ENCODE data around the gene CDH4. TPM values are rescaled to one million over a fixed set of nuclear protein-coding genes. Genes with fewer than 3 reads are reported as not detected.

CDH4 gene
- total and polyA plus RNA-seq, 2 donors (not counting 3 experiments of a cell fraction or from before 2014, with no cell fraction given) = 0.17 to 0.51 TPM

GRCh38 chr20:61293951-61294350, 41.9 kb downstream of the CDH4 start:
- FAIRE-seq = no peak
- Histone ChIP-seq H3K27ac (ENCODE audit: insufficient read depth, low read depth, low read length) (no peak overlapping the region), H3K79me2 (ENCODE audit: control insufficient read depth, insufficient read depth, low read length) (no peaks in the 10 kb centered on the region), H3K4me3 (replicated peaks in 1 of 3; ENCODE audit: insufficient read depth in 1 of 3, low read depth in 1 of 3, low read length in 3 of 3) (no peak overlapping the region), H3K9me1 (replicated peaks; ENCODE audit: control insufficient read depth, extremely low read depth, insufficient read depth, low read length) (no peaks in the 10 kb centered on the region), H3K36me3 (ENCODE audit: control insufficient read depth in 2 of 2, extremely low read depth in 1 of 2, insufficient read depth in 2 of 2, low read length in 2 of 2) (no peaks in the 10 kb centered on the region), H3K4me1 (ENCODE audit: control insufficient read depth, extremely low read depth, insufficient read depth, low read length) (no peaks in the 10 kb centered on the region), H3K27me3 (ENCODE audit: control insufficient read depth in 2 of 2, insufficient read depth in 2 of 2, low read length in 2 of 2) (no peaks in the 10 kb centered on the region), H4K20me1 (replicated peaks; ENCODE audit: control insufficient read depth, extremely low read depth, insufficient read depth, low read length) (no peaks in the 10 kb centered on the region), H3K9me3 (replicated peaks; ENCODE audit: control insufficient read depth, insufficient read depth, low read length) (peaks cover 4% of the 10 kb centered on the region), H2AFZ (ENCODE audit: low read depth, low read length) (no peak overlapping the region), H3K9ac (replicated peaks; ENCODE audit: extremely low read depth, insufficient read depth, low read length) (no peak overlapping the region), H3K4me2 (ENCODE audit: insufficient read depth, low read length) (no peak overlapping the region)
- POLR2A ChIA-PET = no interaction called here
- dilution Hi-C loops (cut with MboI; ENCODE audit: extremely low pct_ligation_motif_present, low sequenced_read_pairs) (no loop called here), intact Hi-C loops (cut with micrococcal nuclease) (no loop called here)
- DNase-seq (ENCODE audit: low read depth, low spot score) = no peak
- no TSS peak for BruUV-seq (replicated peaks)
- CTCF ChIA-PET = no interaction called here
- TF ChIP-seq, protein P1, sequence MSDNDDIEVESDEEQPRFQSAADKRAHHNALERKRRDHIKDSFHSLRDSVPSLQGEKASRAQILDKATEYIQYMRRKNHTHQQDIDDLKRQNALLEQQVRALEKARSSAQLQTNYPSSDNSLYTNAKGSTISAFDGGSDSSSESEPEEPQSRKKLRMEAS (IDR thresholded peaks at IDR 0.05; ENCODE audit: insufficient read depth, insufficient read length) = no peak
- TF ChIP-seq JUN (IDR thresholded peaks at IDR 0.05; ENCODE audit: borderline replicate concordance, insufficient read depth, insufficient read length, low read depth) (no peak), FOS (IDR thresholded peaks at IDR 0.05; ENCODE audit: borderline replicate concordance, insufficient read depth, low read length) (no peak), POLR2A (IDR thresholded peaks at IDR 0.05; ENCODE audit: low read depth, low read length) (no peak), MYC (IDR thresholded peaks at IDR 0.05; ENCODE audit: low read depth, low read length) (no peak), GATA2 (IDR thresholded peaks at IDR 0.05; ENCODE audit: insufficient read depth, insufficient read length, low read depth, low read length) (no peak), POLR2AphosphoS5 (IDR thresholded peaks at IDR 0.05; ENCODE audit: insufficient read depth, low read depth, low read length) (no peak), EZH2 (IDR thresholded peaks at IDR 0.05; ENCODE audit: borderline replicate concordance, low read depth, low read length, severe bottlenecking) (no peak), CTCF (IDR thresholded peaks at IDR 0.05; ENCODE audit: extremely low read depth in 1 of 2, insufficient read depth in 1 of 2, low read depth in 1 of 2, low read length in 2 of 2) (no peak)

Data from endothelial cell of umbilical vein (primary cell).